HFFc6 (cell line): ENCODE data around the gene MYO3B. TPM values are rescaled to one million over a fixed set of nuclear protein-coding genes. Genes with fewer than 3 reads are reported as not detected.

ENCODE experiments used
- DNase-seq: peaks from one replicate; pipeline ENCODE4 v3.0.0-alpha.2; 2018
- H3K27ac Mint-ChIP-seq: 2 replicates; pipeline ENCODE4 v1.8.0; 2020; ENCODE audit warnings: mild to moderate bottlenecking, mixed read lengths
- H3K27me3 Mint-ChIP-seq: 2 replicates; pipeline ENCODE4 v1.8.0; 2021; ENCODE audit warnings: mild to moderate bottlenecking, moderate library complexity, mixed read lengths; ENCODE audit not compliant: insufficient read depth
- H3K36me3 Mint-ChIP-seq: 2 replicates; pipeline ENCODE4 v1.8.0; 2021; ENCODE audit warnings: low read depth, mixed read lengths
- H3K4me1 Mint-ChIP-seq: 2 replicates; pipeline ENCODE4 v1.8.0; 2020; ENCODE audit warnings: low read depth, mixed read lengths
- H3K4me3 Mint-ChIP-seq: 2 replicates; pipeline ENCODE4 v1.8.0; 2020; ENCODE audit warnings: mild to moderate bottlenecking, moderate library complexity, mixed read lengths
- H3K9me3 Mint-ChIP-seq: 2 replicates; pipeline ENCODE4 v1.8.0; 2020; ENCODE audit warnings: mild to moderate bottlenecking, mixed read lengths
- CTCF ChIP-seq: fragments of 200-600 bp; sonication (generic); IDR thresholded peaks from 2 replicates; pipeline ENCODE4 v1.5.0; 2021; ENCODE audit warnings: antibody characterized with exemption, mild to moderate bottlenecking
- total RNA-seq, 6 experiments: library from RNA; stranded (reverse); fragmentation: NEBNext Ultra II Directional; extraction: Animal tissue kit (Norgen Biotek cat#: 25700); gene quantifications; 2 replicates in 1 of 6; 3 replicates in 5 of 6; pipeline ENCODE4 v1.2.3, GENCODE V29; 2021

Gene MYO3B
- total RNA-seq, 6 experiments from 2014 or later, result not detected

- Mint-ChIP-seq H3K9me3 (peaks cover 24% of the 10 kb centered on the region), H3K4me1 (no peaks in the 10 kb centered on the region), H3K27me3 (no peaks in the 10 kb centered on the region), H3K27ac (no peak overlapping the region), H3K36me3 (no peaks in the 10 kb centered on the region), H3K4me3 (no peak overlapping the region)
- DNase-seq, result no peak
- TF ChIP-seq CTCF, result no peak
These were observed 315.6 kb downstream of the MYO3B start for GRCh38 chr2:170493426-170494097.

- no peak for DNase-seq
- Mint-ChIP-seq H3K4me1 (no peaks in the 10 kb centered on the region), H3K27ac (no peak overlapping the region), H3K4me3 (no peak overlapping the region), H3K36me3 (no peaks in the 10 kb centered on the region), H3K9me3 (peaks cover 18% of the 10 kb centered on the region), H3K27me3 (no peaks in the 10 kb centered on the region)
- no peak for TF ChIP-seq CTCF
These were observed 317.9 kb downstream of the MYO3B start for GRCh38 chr2:170495896-170496295.

GRCh38 chr2:170498619-170499018, 320.7 kb downstream of the MYO3B start:
- no peaks in the 10 kb centered on the region for H3K4me1 Mint-ChIP-seq
- TF ChIP-seq CTCF, result no peak
- DNase-seq, result no peak
- no peaks in the 10 kb centered on the region; the same call in 1 of the 2 replicates for H3K27me3 Mint-ChIP-seq
- no peak overlapping the region for H3K4me3 Mint-ChIP-seq
- H3K9me3 Mint-ChIP-seq, result peaks cover 10% of the 10 kb centered on the region
- H3K36me3 Mint-ChIP-seq, result no peaks in the 10 kb centered on the region
- H3K27ac Mint-ChIP-seq, result no peak overlapping the region

- H3K27ac Mint-ChIP-seq, result no peak overlapping the region
- H3K27me3 Mint-ChIP-seq, result no peaks in the 10 kb centered on the region; the same call in 1 of the 2 replicates
- no peak for TF ChIP-seq CTCF
- H3K9me3 Mint-ChIP-seq, result peaks cover 19% of the 10 kb centered on the region
- H3K4me1 Mint-ChIP-seq, result no peaks in the 10 kb centered on the region
- no peak for DNase-seq
- H3K4me3 Mint-ChIP-seq, result no peak overlapping the region
- H3K36me3 Mint-ChIP-seq, result no peaks in the 10 kb centered on the region
These were observed 322.2 kb downstream of the MYO3B start for GRCh38 chr2:170500104-170500503.

GRCh38 chr2:170500770-170501169, 322.8 kb downstream of the MYO3B start:
- Mint-ChIP-seq H3K4me3 (no peak overlapping the region), H3K4me1 (no peaks in the 10 kb centered on the region), H3K27ac (no peak overlapping the region), H3K36me3 (no peaks in the 10 kb centered on the region), H3K9me3 (peaks cover 18% of the 10 kb centered on the region), H3K27me3 (no peaks in the 10 kb centered on the region; the same call in 1 of the 2 replicates)
- no peak for DNase-seq
- TF ChIP-seq CTCF, result no peak
